ENCODE data around the gene LDB3.

The LDB3 gene

DNA sequence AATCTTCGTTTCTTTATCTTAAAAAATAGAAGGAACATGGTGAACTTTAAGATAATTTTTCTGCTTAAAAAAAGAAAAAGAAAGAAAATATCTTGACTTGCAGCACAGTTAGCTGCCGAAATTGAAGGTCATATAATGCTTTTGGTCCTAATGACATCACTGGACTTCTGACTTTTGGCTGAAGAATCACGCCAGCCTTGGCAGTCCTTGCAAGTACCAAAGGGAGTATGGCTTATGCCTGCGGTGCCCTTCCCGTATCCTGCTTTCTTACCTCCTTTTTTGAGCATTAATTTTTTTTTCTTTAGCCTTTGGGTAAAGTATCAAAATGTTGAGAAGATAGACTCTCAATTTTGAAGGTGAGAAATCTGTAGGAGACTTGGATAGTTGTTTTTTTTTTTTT lies 95.1 kb downstream of the LDB3 start:
- intact Hi-C loops (cut with micrococcal nuclease) = no loop called here
- peaks cover 57% of the 10 kb centered on the region for H3K27me3 Mint-ChIP-seq
- no peaks in the 10 kb centered on the region for H3K9me3 Mint-ChIP-seq
- H3K4me1 Mint-ChIP-seq (ENCODE audit: low read depth) = peaks cover 13% of the 10 kb centered on the region
- H3K36me3 Mint-ChIP-seq (ENCODE audit: low read depth) = no peaks in the 10 kb centered on the region
- H3K27ac Mint-ChIP-seq = no peak overlapping the region
- no peak overlapping the region for H3K4me3 Mint-ChIP-seq

DNA sequence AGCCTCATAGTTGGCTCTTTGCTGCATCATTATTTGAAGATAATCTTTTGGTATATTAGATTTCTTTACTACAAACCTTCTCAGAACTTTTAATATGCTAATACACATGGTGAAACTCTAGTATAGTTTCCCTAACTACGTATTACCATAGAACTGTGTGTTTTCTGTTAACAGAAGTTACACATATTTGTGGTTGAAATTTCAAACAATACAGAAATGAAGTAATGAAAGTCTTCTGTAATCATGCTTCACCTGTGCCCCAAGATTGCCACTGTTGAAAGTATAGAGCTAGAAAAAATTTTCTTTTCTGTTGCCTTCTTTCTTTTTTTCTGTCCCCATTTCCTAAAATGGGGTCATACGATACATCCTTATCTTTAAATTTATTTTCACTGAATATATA lies 97.2 kb downstream of the LDB3 start:
- no peaks in the 10 kb centered on the region for H3K9me3 Mint-ChIP-seq
- no peaks in the 10 kb centered on the region for H3K36me3 Mint-ChIP-seq (ENCODE audit: low read depth)
- H3K4me3 Mint-ChIP-seq = no peak overlapping the region
- intact Hi-C loops (cut with micrococcal nuclease) = no loop called here
- H3K27ac Mint-ChIP-seq = no peak overlapping the region
- H3K4me1 Mint-ChIP-seq (ENCODE audit: low read depth) = no peaks in the 10 kb centered on the region
- H3K27me3 Mint-ChIP-seq = peaks cover 40% of the 10 kb centered on the region

DNA sequence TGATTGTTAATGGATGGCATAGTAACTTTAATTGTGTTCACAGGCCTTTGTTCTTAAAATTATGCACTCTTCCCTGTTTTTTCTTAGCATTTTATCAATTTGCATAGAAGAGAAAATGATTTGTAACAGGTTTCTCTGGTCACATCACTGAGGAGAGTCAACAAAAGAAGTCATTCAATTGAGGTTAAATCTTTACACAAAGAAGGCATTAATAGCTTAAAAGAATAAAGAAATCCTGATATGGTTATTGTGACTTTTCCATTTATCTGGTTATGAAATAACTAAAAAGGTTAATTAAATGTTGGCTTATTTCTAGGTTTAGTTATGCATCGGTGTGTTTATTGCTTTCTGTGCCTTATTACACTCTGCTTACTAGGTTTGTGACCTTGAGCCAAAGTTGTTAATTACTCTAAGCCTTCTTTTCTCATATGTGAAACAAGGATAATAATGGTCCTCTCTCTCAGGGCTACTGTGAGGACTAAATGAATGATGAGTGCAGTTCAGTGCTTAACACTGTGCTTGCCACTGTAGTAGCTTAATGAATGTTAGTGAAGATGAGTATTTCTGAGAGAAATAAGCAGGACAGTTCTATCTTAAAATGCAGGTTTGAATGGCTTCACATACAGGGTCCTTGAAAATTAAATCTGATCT lies 100.2 kb downstream of the LDB3 start:
- intact Hi-C loops (cut with micrococcal nuclease) = no loop called here
- no peak overlapping the region for H3K27ac Mint-ChIP-seq
- H3K4me3 Mint-ChIP-seq = no peak overlapping the region
- H3K27me3 Mint-ChIP-seq = peaks cover 20% of the 10 kb centered on the region
- H3K4me1 Mint-ChIP-seq (ENCODE audit: low read depth) = no peaks in the 10 kb centered on the region
- H3K36me3 Mint-ChIP-seq (ENCODE audit: low read depth) = no peaks in the 10 kb centered on the region
- H3K9me3 Mint-ChIP-seq = no peaks in the 10 kb centered on the region

DNA sequence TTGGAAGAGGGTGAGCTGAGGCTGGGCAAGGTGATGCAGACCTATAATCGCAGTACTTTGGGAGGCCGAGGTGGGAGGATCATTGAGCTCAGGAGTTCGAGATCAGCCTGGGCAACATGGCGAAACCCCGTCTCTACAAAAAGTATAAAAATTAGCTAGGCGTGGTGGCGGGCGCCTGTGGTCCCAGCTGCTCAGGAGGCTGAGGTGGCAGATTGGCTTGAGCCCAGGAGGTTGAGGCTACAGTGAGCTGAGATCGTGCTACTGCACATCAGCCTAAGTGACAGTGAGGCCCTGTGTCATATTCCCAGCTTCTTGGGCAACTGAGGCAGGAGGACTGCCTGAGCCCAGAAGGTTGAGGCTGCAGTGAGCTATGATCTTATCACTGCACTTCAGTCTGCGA lies 101.7 kb downstream of the LDB3 start:
- Mint-ChIP-seq H3K9me3 (no peaks in the 10 kb centered on the region), H3K36me3 (ENCODE audit: low read depth) (no peaks in the 10 kb centered on the region), H3K4me3 (no peak overlapping the region), H3K27ac (no peak overlapping the region), H3K4me1 (ENCODE audit: low read depth) (no peaks in the 10 kb centered on the region), H3K27me3 (peaks cover 18% of the 10 kb centered on the region)
- intact Hi-C loops (cut with micrococcal nuclease) = no loop called here

DNA sequence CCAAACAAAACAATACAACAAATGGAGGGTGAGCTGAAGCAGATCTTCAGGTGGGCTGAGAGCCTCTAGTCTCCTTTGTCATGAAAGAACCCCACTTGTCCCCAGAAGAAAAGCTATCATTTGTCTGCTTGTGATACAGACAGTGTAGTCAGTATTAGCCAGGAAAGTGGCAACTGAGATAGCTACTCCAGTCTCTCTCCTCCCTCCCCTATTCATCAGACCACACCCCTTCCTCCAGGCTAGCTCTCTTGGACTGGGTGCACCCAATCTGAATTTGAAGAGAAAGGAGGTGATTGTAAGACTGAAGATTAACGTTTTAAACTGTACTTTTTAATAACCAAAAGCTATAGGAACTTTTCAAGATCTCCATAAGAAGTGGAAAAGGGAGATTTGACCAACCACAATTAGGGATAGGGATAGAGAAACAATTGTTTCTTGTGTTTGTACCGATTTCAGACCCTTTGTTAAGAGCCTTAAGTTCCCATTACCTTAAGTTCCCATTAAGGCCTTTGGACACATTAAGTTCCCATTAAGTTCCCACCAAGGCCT lies 102.2 kb downstream of the LDB3 start:
- H3K27ac Mint-ChIP-seq = no peak overlapping the region
- intact Hi-C loops (cut with micrococcal nuclease) = no loop called here
- peaks cover 15% of the 10 kb centered on the region for H3K27me3 Mint-ChIP-seq
- no peaks in the 10 kb centered on the region for H3K36me3 Mint-ChIP-seq (ENCODE audit: low read depth)
- no peaks in the 10 kb centered on the region for H3K4me1 Mint-ChIP-seq (ENCODE audit: low read depth)
- H3K4me3 Mint-ChIP-seq = no peak overlapping the region
- no peaks in the 10 kb centered on the region for H3K9me3 Mint-ChIP-seq

DNA sequence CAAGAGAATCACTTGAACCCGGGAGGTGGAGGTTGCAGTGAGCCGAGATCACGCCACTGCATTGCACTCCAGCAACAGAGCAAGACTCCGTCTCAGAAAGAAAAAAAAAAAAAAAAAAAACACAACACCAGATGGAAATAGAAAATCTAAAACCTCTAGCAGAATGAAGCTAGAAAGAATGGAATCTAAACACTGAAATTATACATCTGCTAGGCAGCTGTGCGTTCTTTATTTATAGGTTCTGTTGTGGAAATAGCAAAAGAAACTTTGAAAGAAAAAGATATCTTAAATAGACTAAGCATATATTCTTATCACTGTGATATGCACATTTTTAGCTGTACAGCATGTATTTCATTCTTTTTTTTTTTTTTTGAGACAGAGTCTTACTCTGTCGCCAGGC lies 105.2 kb downstream of the LDB3 start:
- Mint-ChIP-seq H3K9me3 (no peaks in the 10 kb centered on the region), H3K27ac (no peak overlapping the region), H3K4me1 (ENCODE audit: low read depth) (no peaks in the 10 kb centered on the region), H3K27me3 (peaks cover 6% of the 10 kb centered on the region), H3K4me3 (no peak overlapping the region), H3K36me3 (ENCODE audit: low read depth) (no peaks in the 10 kb centered on the region)
- intact Hi-C loops (cut with micrococcal nuclease) = no loop called here

DNA sequence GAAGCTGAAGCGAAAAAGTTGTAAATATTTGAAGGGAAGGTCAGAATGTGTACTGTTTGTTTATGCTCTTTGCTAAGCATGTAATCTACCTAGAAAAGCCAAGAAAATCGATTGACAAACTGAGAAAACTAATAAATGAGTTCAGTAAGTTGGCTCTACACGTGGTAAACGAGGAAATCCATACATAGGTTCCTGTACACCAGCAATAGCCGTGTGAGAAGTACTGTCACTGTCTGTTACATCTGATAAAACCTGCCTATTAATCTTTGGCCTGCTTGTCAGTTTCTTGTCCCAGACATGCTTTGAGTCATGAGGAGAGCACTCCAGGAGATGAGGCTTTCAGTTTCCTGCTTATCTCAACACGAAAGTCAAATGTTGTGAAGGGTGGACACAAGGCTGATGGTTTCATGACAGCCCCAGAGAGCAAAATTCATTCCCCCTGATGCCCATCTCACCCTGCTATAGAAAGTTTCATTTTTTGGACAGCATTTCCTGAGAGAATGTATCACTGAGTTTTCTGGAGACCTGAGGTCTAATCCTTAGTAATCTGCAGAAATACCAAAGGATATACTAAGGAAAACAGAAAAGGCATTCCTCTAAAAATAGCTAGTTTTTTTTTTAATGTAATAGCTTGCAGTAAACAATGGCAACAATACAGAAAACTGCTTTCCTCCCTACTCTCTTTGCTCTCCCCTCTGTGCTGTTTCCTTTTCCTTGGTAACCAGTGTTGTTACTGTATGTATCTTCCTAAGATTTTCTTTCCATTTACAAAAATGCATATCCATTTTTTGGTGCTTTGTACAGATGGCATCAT lies 107.0 kb downstream of the LDB3 start:
- H3K27me3 Mint-ChIP-seq = peaks cover 3% of the 10 kb centered on the region
- no peaks in the 10 kb centered on the region for H3K36me3 Mint-ChIP-seq (ENCODE audit: low read depth)
- no peaks in the 10 kb centered on the region for H3K9me3 Mint-ChIP-seq
- H3K27ac Mint-ChIP-seq = no peak overlapping the region
- H3K4me3 Mint-ChIP-seq = no peak overlapping the region
- no peaks in the 10 kb centered on the region for H3K4me1 Mint-ChIP-seq (ENCODE audit: low read depth)
- intact Hi-C loops (cut with micrococcal nuclease) = no loop called here

DNA sequence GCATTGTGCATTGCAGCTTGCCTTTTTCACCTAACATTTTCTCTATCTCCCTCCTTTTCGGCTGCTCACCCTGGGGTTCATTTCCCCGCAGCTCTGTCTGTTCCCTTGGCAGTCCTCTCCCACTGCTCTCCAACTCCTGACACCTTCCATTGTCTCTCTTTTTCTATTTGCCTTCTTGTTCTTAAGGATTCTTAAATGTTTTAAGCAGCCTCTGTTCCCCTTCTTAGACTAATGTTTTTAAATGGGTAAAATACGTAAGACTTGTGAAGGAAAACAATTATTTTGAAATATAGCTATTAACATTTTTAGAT lies 107.5 kb downstream of the LDB3 start:
- no peak overlapping the region for H3K4me3 Mint-ChIP-seq
- peaks cover 3% of the 10 kb centered on the region for H3K27me3 Mint-ChIP-seq
- H3K9me3 Mint-ChIP-seq = no peaks in the 10 kb centered on the region
- intact Hi-C loops (cut with micrococcal nuclease) = no loop called here
- no peaks in the 10 kb centered on the region for H3K36me3 Mint-ChIP-seq (ENCODE audit: low read depth)
- H3K27ac Mint-ChIP-seq = no peak overlapping the region
- H3K4me1 Mint-ChIP-seq (ENCODE audit: low read depth) = no peaks in the 10 kb centered on the region

DNA sequence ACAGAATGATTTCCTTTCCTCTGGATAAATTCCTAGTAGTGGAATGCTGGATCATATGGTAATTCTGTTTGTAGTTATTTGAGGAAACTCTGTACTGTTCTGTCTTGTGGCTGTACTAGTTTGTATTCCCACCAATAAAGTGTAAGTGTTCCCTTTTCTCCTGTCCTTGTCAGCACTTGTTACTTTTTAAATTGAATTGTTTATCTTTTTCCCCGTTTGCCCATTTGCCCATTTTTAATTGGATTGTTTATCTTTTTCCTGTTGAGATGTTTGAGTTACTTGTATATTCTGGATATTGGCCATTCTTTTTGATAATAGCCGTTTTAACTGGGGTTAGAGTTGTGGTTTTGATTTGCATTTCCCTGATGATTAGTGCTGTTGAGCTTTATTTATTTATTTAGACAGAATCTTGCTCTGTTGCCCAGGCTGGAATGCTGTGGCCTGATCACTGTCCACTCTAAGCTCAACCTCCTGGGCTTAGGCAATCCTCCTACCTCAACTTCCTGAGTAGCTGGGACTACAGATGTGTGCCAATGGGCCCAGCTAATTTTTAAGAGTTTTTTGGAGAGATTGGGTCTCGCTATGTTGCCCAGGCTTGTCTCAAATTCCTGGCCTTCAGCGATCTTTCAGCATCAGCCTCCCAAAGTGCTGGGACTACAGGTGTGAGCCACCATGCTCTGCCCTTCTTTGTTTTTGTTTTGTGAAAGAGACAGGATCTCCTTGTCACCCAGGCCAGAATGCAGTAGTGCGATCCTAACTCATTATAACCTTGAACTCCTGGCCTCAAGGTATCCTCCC lies 111.1 kb downstream of the LDB3 start:
- no peak overlapping the region for H3K4me3 Mint-ChIP-seq
- H3K27me3 Mint-ChIP-seq = peaks cover 6% of the 10 kb centered on the region
- no peaks in the 10 kb centered on the region for H3K4me1 Mint-ChIP-seq (ENCODE audit: low read depth)
- no peaks in the 10 kb centered on the region for H3K9me3 Mint-ChIP-seq
- intact Hi-C loops (cut with micrococcal nuclease) = no loop called here
- no peak overlapping the region for H3K27ac Mint-ChIP-seq
- H3K36me3 Mint-ChIP-seq (ENCODE audit: low read depth) = no peaks in the 10 kb centered on the region

DNA sequence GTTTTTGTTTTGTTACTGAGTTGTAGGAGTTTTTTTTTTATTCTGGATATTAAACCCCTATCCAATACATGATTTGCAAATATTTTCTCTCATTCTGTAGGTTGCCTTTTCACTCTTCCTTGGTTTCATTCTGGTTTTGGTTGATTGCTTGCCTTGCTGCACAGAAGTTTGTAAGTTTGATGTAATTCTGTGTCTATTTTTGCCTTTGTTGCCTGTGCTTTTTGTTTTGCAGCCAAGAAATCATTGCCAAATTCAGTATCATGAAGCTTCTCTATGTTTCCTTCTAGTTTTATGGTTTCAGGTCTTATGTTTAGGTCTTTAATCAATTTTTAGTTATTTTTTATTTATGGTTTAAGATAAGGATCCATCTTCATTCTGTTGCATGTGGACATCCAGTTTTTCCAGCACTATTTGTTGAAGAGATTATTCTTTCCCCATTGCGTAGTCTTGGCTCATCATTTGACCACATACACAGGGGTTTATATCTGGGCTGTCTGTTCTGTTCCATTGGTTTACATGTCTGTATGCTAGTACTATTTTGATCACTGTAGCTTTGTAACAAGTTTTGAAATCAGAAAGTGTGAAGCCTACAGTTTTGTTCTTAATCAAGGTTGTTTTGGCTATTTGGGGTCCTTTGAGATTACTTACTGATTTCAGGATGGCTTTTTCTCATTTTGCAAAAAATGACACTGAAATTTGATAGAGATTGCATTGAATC lies 114.5 kb downstream of the LDB3 start:
- H3K4me3 Mint-ChIP-seq = no peak overlapping the region
- intact Hi-C loops (cut with micrococcal nuclease) = no loop called here

DNA sequence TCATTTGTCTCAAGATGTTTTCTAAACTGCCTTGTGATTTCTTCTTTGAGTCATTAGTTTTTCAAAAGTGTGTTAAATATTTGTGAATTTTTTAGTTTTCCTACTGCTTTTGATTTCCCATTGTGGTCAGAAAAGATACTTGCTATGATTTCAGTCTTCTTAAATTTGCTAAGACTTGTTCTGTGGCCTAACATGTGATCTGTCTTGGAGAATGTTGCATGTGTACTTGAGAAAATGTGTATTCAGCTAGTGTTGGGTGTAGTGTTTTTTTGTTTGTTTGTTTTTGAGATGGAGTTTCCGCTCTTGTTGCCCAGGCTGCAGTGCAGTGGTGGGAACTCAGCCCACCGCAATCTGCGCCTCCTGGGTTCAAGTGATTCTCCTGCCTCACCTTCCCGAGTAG lies 116.7 kb downstream of the LDB3 start:
- peaks cover 12% of the 10 kb centered on the region for H3K9me3 Mint-ChIP-seq
- no peak overlapping the region for H3K4me3 Mint-ChIP-seq
- H3K27ac Mint-ChIP-seq = no peak overlapping the region
- intact Hi-C loops (cut with micrococcal nuclease) = no loop called here
- H3K4me1 Mint-ChIP-seq (ENCODE audit: low read depth) = no peaks in the 10 kb centered on the region
- H3K27me3 Mint-ChIP-seq = peaks cover 3% of the 10 kb centered on the region
- no peaks in the 10 kb centered on the region for H3K36me3 Mint-ChIP-seq (ENCODE audit: low read depth)

More for the DNA sequence above, 114.5 kb downstream of the LDB3 start:
- Mint-ChIP-seq H3K4me1 (ENCODE audit: low read depth) (no peaks in the 10 kb centered on the region), H3K9me3 (peaks cover 9% of the 10 kb centered on the region), H3K36me3 (ENCODE audit: low read depth) (no peaks in the 10 kb centered on the region), H3K27ac (no peak overlapping the region), H3K27me3 (peaks cover 3% of the 10 kb centered on the region)
